GM21447 (cell line): ENCODE results near the gene ILDR1.
"Not testable (repeated sequence)": the region's sequence is repeated elsewhere in the genome, so short reads cannot be mapped to it uniquely, and the experiment has no call there.

Experiments used
- ATAC-seq: cut with Tn5 transposase; IDR thresholded peaks from one replicate; pipeline ENCODE4 v1.9.1; 2021; ENCODE audit not compliant: unreplicated experiment

The ILDR1 gene

GRCh38 chr3:121956363-121956762 is 65.7 kb downstream of the ILDR1 start:
- ATAC-seq: no peak

GRCh38 chr3:121951291-121951919 is 70.6 kb downstream of the ILDR1 start:
- ATAC-seq: no peak

GRCh38 chr3:121948641-121949040 is 73.4 kb downstream of the ILDR1 start:
- ATAC-seq: no peak

- ATAC-seq: no peak
Observed at GRCh38 chr3:121943431-121943830, 78.6 kb downstream of the ILDR1 start.

GRCh38 chr3:121942116-121942786 is 79.8 kb downstream of the ILDR1 start:
- ATAC-seq: no peak

GRCh38 chr3:121941592-121941991 is 80.5 kb downstream of the ILDR1 start:
- no peak for ATAC-seq

GRCh38 chr3:121938141-121938855 is 83.7 kb downstream of the ILDR1 start:
- not testable (repeated sequence) for ATAC-seq
